GM23338 (cell line): Measurements from ENCODE around the gene MOCS3. TPM values are rescaled to one million over a fixed set of nuclear protein-coding genes. Genes with fewer than 3 reads are reported as not detected.

Experiments
- ATAC-seq: fragments of 200-7000 bp; cut with Tn5 transposase; 3 replicates; pipeline ENCODE4 v1.9.1; 2020
- DNase-seq: peaks from one replicate; pipeline ENCODE4 v3.0.0-alpha.2; 2015; ENCODE audit warnings: low spot score
- H2AFZ ChIP-seq: fragments of 200-600 bp; sonication (generic); 2 replicates; pipeline ENCODE4 v1.8.0; 2016; ENCODE audit warnings: antibody characterized with exemption, mild to moderate bottlenecking, moderate library complexity
- H3F3A ChIP-seq: fragments of 200-600 bp; sonication (generic); replicated peaks from 2 replicates; pipeline ENCODE4 v1.8.0; 2017; ENCODE audit warnings: antibody characterized with exemption, mixed run types, low read depth
- H3K27ac ChIP-seq: fragments of 200-600 bp; sonication (generic); 2 replicates; pipeline ENCODE4 v1.6.1; 2016; ENCODE audit warnings: low read depth
- H3K27me3 ChIP-seq: fragments of 200-600 bp; sonication (generic); 2 replicates; pipeline ENCODE4 v1.8.0; 2016; ENCODE audit warnings: mild to moderate bottlenecking, mixed run types, moderate library complexity; ENCODE audit not compliant: insufficient read depth
- H3K36me3 ChIP-seq: fragments of 200-600 bp; sonication (generic); 2 replicates; pipeline ENCODE4 v1.8.0; 2016; ENCODE audit warnings: mild to moderate bottlenecking; ENCODE audit not compliant: insufficient read depth
- H3K4me1 ChIP-seq: fragments of 200-600 bp; sonication (generic); 2 replicates; pipeline ENCODE4 v1.8.0; 2016; ENCODE audit warnings: mild to moderate bottlenecking, moderate library complexity; ENCODE audit not compliant: insufficient read depth
- H3K4me2 ChIP-seq: fragments of 200-600 bp; sonication (generic); 2 replicates; pipeline ENCODE4 v1.7.1; 2017; ENCODE audit warnings: mixed run types
- H3K4me3 ChIP-seq: fragments of 200-600 bp; sonication (generic); 2 replicates; pipeline ENCODE4 v1.6.1; 2016; ENCODE audit warnings: mixed run types
- H3K79me2 ChIP-seq: fragments of 200-600 bp; sonication (generic); replicated peaks from 2 replicates; pipeline ENCODE4 v1.8.0; 2017; ENCODE audit warnings: mild to moderate bottlenecking; ENCODE audit not compliant: insufficient read depth
- H3K9me2 ChIP-seq: fragments of 200-600 bp; sonication (generic); 2 replicates; pipeline ENCODE4 v1.8.0; 2017; ENCODE audit not compliant: insufficient read depth
- H4K20me1 ChIP-seq: fragments of 200-600 bp; sonication (generic); replicated peaks from 2 replicates; pipeline ENCODE4 v1.8.0; 2017; ENCODE audit warnings: mild to moderate bottlenecking; ENCODE audit not compliant: insufficient read depth
- H3K27ac Mint-ChIP-seq: 2 replicates; pipeline ENCODE4 v1.8.0; 2020; ENCODE audit warnings: inconsistent platforms, mild to moderate bottlenecking, moderate library complexity, mixed read lengths
- H3K27me3 Mint-ChIP-seq: 3 replicates; pipeline ENCODE4 v1.8.0; 2022; ENCODE audit warnings: low read depth, mild to moderate bottlenecking, moderate library complexity, mixed read lengths, inconsistent platforms; ENCODE audit not compliant: insufficient read depth, poor library complexity
- H3K36me3 Mint-ChIP-seq: 3 replicates; pipeline ENCODE4 v1.8.0; 2021; ENCODE audit warnings: low read depth, mild to moderate bottlenecking, inconsistent platforms, moderate library complexity, mixed read lengths
- H3K4me1 Mint-ChIP-seq: 3 replicates; pipeline ENCODE4 v1.8.0; 2020; ENCODE audit warnings: mild to moderate bottlenecking, inconsistent platforms, mixed read lengths
- H3K4me3 Mint-ChIP-seq: 3 replicates; pipeline ENCODE4 v1.8.0; 2021; ENCODE audit warnings: moderate library complexity, mild to moderate bottlenecking, inconsistent platforms, mixed read lengths
- H3K9me3 Mint-ChIP-seq: 3 replicates; pipeline ENCODE4 v1.8.0; 2020; ENCODE audit warnings: moderate library complexity, mild to moderate bottlenecking, inconsistent platforms, mixed read lengths
- EZH2 ChIP-seq: fragments of 200-600 bp; sonication (generic); IDR thresholded peaks from one replicate; pipeline ENCODE4 v1.8.0; 2017; ENCODE audit warnings: antibody characterized with exemption, mild to moderate bottlenecking, low read depth; ENCODE audit not compliant: unreplicated experiment
- JUNB ChIP-seq: IDR thresholded peaks from one replicate; pipeline ENCODE4 v1.6.1; 2016; ENCODE audit warnings: antibody characterized with exemption; ENCODE audit not compliant: unreplicated experiment
- NANOG ChIP-seq: IDR thresholded peaks from 2 replicates; pipeline ENCODE4 v1.6.1; 2016; ENCODE audit warnings: antibody characterized with exemption, borderline replicate concordance
- ZNF114 ChIP-seq: fragments of 250-450 bp; sonication (Bioruptor Pico); IDR thresholded peaks from 2 replicates; pipeline ENCODE4 v1.5.0; 2020; ENCODE audit warnings: mild to moderate bottlenecking, moderate library complexity
- polyA plus RNA-seq: library from polyadenylated mRNA; unstranded; fragments of >200 nt; fragmentation: Nextera tagmentation; extraction: Ambion mirVana; gene quantifications from 2 replicates; pipeline ENCODE4 v1.2.1, GENCODE V29; 2016
- total RNA-seq: library from RNA; depleted of rRNA; stranded (reverse); fragments of >200 nt; shearing (Covaris generic); gene quantifications from 2 replicates; pipeline ENCODE4 v1.2.3, GENCODE V29; 2014
- TF ChIP-seq, protein P1 (sequence below), 2 experiments: fragments of 200-600 bp in 1 of 2; sonication (generic) in 1 of 2; conservative IDR thresholded peaks; 2 replicates each; pipeline versions ENCODE4 v1.5.1 to v1.6.1; 2016 to 2017; ENCODE audit warnings: antibody characterized with exemption in 2 of 2, low read depth in 2 of 2, mild to moderate bottlenecking in 2 of 2, moderate library complexity in 1 of 2
- TF ChIP-seq, protein P2 (sequence below): IDR thresholded peaks from 2 replicates; pipeline ENCODE4 v1.6.1; 2016; ENCODE audit warnings: antibody characterized with exemption

MOCS3 gene
- total and polyA plus RNA-seq, 2 experiments from 2014 or later, result 2.2 to 9.1 TPM

DNA sequence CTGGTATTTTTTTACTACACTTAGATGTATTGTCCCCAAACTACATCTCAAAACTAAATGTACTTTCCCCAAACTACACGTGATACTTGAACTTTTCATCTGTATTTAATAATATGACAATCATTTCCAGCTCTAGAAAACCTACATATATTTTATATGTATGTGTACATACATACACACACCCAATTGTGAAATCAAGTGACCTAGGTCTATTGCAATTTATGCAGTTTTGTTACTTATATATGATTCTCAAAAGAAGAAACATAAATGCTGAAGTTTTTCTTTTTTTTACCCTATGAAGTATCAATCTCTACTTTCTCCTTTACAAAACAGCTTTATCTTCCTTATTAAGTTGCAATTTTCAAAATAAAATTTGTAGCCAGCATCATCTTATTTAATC, 32.1 kb upstream of the MOCS3 start:
- Histone ChIP-seq H3K4me2 (peak overlapping the region; percentile 86; the same call in 1 of the 2 replicates), H4K20me1 (peaks cover 72% of the 10 kb centered on the region), H2AFZ (no peak overlapping the region), H3K27ac (no peak overlapping the region), H3K4me1 (peaks cover 56% of the 10 kb centered on the region), H3K27me3 (no peaks in the 10 kb centered on the region), H3K36me3 (peaks cover 13% of the 10 kb centered on the region; the same call in 1 of the 2 replicates), H3K4me3 (no peak overlapping the region), H3F3A (0 out of 2 replicates have a peak, but pooled peaks cover 4% of the 10 kb centered on the region), H3K79me2 (peaks cover 86% of the 10 kb centered on the region), H3K9me2 (no peaks in the 10 kb centered on the region)
- DNase-seq (no peak), ATAC-seq (no peak)
- Mint-ChIP-seq H3K27me3 (peaks cover 19% of the 10 kb centered on the region), H3K9me3 (peaks cover 7% of the 10 kb centered on the region; the same call in 2 of the 3 replicates), H3K36me3 (peaks cover 75% of the 10 kb centered on the region), H3K4me1 (peaks cover 63% of the 10 kb centered on the region), H3K27ac (no peak overlapping the region), H3K4me3 (peak overlapping the region; percentile 25; the same call in 2 of the 3 replicates)
- no peak for TF ChIP-seq ZNF114 (CRISPR knock-in tag)

DNA sequence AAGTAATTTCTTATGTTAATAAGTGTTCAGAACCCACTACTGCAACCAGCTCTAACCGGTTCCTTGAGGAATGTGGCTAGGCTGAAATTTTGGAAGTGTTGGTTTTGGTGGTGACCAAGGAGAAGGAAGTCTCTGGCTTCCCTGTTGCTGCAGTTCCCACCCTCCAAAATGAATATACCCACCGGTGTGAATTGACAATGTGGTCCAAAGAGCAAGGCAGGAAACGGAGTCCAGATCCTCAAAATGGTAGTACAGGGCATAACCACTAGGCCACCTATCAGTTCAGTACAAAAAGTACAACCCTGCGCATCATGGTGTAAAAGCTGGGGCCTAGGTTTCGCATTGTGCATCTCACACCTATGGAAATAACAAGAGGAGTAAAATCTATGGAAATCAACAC, 30.1 kb upstream of the MOCS3 start:
- Histone ChIP-seq H3K36me3 (peaks cover 11% of the 10 kb centered on the region; the same call in 1 of the 2 replicates), H2AFZ (no peak overlapping the region), H3K4me3 (peak overlapping the region; percentile 73), H3K27ac (peak overlapping the region; percentile 41; the same call in 1 of the 2 replicates), H3K27me3 (no peaks in the 10 kb centered on the region), H3F3A (0 out of 2 replicates have a peak, but pooled peaks cover 11% of the 10 kb centered on the region), H3K4me1 (peaks cover 48% of the 10 kb centered on the region), H3K9me2 (no peaks in the 10 kb centered on the region), H4K20me1 (peaks cover 54% of the 10 kb centered on the region), H3K79me2 (peaks cover 67% of the 10 kb centered on the region), H3K4me2 (peak overlapping the region; percentile 86)
- no peak for DNase-seq
- peak overlapping the region; percentile 94 for H3K4me3 Mint-ChIP-seq
- peaks cover 7% of the 10 kb centered on the region; the same call in 2 of the 3 replicates for H3K9me3 Mint-ChIP-seq
- peak overlapping the region; percentile 99; the same call in 1 of the 2 replicates for H3K27ac Mint-ChIP-seq
- TF ChIP-seq, protein P1, sequence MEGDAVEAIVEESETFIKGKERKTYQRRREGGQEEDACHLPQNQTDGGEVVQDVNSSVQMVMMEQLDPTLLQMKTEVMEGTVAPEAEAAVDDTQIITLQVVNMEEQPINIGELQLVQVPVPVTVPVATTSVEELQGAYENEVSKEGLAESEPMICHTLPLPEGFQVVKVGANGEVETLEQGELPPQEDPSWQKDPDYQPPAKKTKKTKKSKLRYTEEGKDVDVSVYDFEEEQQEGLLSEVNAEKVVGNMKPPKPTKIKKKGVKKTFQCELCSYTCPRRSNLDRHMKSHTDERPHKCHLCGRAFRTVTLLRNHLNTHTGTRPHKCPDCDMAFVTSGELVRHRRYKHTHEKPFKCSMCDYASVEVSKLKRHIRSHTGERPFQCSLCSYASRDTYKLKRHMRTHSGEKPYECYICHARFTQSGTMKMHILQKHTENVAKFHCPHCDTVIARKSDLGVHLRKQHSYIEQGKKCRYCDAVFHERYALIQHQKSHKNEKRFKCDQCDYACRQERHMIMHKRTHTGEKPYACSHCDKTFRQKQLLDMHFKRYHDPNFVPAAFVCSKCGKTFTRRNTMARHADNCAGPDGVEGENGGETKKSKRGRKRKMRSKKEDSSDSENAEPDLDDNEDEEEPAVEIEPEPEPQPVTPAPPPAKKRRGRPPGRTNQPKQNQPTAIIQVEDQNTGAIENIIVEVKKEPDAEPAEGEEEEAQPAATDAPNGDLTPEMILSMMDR (conservative IDR thresholded peaks at IDR 0.05; ENCODE audit: low read depth in 2 of 2), result peak in 1 of 2 experiments; percentile 29; a peak in 1 of 4 replicates
- TF ChIP-seq EZH2, result no peak
- peaks cover 19% of the 10 kb centered on the region for H3K27me3 Mint-ChIP-seq
- ATAC-seq, result no peak
- H3K4me1 Mint-ChIP-seq, result peaks cover 59% of the 10 kb centered on the region
- peaks cover 76% of the 10 kb centered on the region for H3K36me3 Mint-ChIP-seq

DNA sequence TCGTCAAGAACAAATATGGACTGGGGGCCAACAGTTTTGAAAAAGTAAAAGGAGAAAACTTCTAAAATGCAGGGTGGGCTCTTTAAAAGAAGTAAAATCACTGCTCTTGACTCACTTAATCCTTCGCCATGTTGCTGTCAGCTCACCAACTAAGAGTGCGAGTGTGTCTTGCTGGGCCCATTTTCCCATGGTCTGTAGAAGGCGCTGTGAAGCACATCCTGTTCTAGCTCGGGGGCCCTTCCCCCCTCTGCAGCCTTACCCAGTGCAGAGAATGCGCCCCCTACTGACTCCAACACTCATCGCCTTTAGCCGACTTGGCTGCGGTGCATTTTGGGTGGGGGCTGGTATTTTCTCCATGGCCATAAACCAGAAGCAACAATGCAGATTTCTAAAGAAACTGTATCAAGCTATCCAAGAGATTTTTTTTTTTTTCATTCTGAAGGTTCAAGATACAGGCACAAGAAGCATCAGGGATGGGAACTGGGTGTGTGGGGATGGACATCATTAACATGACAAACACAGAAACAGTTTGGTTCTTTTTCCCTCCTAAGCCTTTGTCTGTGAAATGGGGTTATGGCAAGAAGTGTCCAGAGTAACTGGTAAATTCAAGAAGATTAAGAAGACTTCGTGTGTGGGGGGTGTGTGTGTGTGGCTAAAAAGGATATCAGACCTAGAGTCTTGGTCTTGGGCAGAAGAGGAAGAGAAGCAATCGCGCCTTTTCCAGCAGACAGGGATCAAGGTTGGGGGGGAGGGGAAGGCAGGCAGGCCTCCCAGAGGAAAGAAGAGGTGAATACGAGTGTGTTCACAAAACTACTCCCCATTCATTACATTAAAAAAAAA, 29.1 kb upstream of the MOCS3 start:
- DNase-seq, result peak; percentile 99
- peaks cover 56% of the 10 kb centered on the region for H3K79me2 ChIP-seq
- peak overlapping the region; percentile 86 for H3K4me2 ChIP-seq
- peaks cover 44% of the 10 kb centered on the region for H4K20me1 ChIP-seq
- H3K4me1 ChIP-seq, result peaks cover 43% of the 10 kb centered on the region
- no peaks in the 10 kb centered on the region for H3K27me3 ChIP-seq
- Mint-ChIP-seq H3K9me3 (peaks cover 7% of the 10 kb centered on the region; the same call in 2 of the 3 replicates), H3K27me3 (peaks cover 18% of the 10 kb centered on the region), H3K27ac (peak overlapping the region; percentile 99), H3K4me3 (peak overlapping the region; percentile 94), H3K4me1 (peaks cover 53% of the 10 kb centered on the region), H3K36me3 (peaks cover 76% of the 10 kb centered on the region)
- H3K36me3 ChIP-seq, result peaks cover 3% of the 10 kb centered on the region; the same call in 1 of the 2 replicates
- no peak overlapping the region for H2AFZ ChIP-seq
- H3K9me2 ChIP-seq, result no peaks in the 10 kb centered on the region
- 0 out of 2 replicates have a peak, but pooled peaks cover 7% of the 10 kb centered on the region for H3F3A ChIP-seq
- H3K27ac ChIP-seq, result peak overlapping the region; percentile 94
- ATAC-seq, result peak; percentile 75
- peak overlapping the region; percentile 73 for H3K4me3 ChIP-seq
- no peak for TF ChIP-seq ZNF114 (CRISPR knock-in tag)
- no peak for TF ChIP-seq NANOG
- TF ChIP-seq, protein P2, sequence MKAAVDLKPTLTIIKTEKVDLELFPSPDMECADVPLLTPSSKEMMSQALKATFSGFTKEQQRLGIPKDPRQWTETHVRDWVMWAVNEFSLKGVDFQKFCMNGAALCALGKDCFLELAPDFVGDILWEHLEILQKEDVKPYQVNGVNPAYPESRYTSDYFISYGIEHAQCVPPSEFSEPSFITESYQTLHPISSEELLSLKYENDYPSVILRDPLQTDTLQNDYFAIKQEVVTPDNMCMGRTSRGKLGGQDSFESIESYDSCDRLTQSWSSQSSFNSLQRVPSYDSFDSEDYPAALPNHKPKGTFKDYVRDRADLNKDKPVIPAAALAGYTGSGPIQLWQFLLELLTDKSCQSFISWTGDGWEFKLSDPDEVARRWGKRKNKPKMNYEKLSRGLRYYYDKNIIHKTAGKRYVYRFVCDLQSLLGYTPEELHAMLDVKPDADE, result peak; percentile 58; the same call in 1 of the 2 replicates
- no peak for TF ChIP-seq EZH2
- TF ChIP-seq JUNB, result no peak
- TF ChIP-seq, protein P1 (conservative IDR thresholded peaks at IDR 0.05; ENCODE audit: low read depth in 2 of 2), result peak; percentile 97 to 99
